ENCODE measurements around the gene BCL7A.

Gene BCL7A

DNA sequence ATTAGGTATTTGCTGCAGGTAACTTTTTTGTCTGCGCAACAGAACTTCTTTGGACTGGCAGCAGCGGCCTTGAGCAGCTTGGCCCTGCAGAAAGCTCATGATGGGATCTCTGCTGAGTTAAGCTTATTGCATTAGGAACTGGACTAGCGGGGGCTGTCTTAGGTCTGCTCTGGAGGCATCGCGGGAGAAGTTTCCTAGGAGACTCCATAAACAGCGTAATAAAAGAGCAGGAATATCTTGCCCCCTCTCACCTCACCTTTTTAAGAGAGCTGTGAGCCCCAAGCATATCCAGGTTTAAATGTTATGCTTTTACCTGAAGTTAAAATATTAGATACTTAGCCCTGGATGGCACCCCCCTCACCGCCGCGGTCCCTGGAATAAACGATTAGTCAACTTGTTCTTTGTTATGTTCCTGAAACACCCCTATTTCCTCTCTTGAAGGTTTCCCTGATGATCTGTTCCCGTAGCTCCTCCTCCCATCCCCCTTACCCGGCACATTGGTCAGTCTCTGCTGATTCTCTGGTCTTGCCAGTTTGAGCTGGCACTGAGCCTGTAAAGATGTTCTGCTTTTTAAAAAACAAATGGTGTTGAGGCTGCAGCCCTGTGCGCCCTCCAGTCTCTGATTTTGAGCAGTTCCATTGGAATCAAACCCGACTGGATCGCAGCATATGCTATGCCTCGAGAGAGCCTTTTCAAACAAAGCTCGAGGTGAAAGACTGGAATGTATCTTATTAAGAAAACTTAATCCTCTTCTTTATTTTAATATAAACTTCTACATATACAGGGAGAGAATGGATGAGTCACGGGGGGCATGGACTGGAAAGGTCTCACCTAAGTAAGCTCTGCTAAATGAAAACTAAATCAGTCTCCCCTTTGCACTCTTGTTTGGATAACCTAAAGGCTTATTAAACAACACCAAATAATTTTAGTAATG lies 58.7 kb downstream of the BCL7A start:
- DNase-seq = peak; percentile 28

GRCh38 chr12:122081083-122081696 lies 59.5 kb downstream of the BCL7A start:
- no peak for DNase-seq

DNA sequence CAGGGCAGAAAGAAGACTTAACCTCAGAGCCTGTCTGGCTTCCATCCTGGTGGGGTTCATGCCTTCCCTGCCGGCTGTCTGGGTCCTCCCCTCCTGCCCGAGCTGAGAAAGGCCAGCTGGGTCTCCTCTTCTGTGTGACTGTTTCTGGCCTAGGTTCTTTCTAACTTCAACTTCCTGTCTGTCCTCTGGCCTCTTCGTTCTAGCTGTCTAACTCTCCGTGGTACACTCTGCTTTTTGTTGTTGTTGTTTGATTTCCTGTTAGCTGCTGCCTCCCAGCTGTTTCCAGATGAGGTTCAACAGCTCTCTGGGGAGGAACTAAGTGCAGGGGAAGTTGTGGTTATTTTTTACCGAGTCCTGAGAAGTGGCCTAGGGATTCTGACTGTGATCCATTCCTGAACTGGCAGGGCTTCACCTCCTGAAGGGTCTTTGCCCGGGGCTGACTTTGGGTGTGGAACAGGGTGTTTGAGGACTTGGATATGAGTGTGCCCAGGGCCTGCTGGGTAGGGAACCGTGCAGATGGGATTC lies 60.1 kb downstream of the BCL7A start:
- DNase-seq = no peak

GRCh38 chr12:122082621-122083356 lies 61.1 kb downstream of the BCL7A start:
- DNase-seq = no peak

GRCh38 chr12:122084857-122085405 lies 63.2 kb downstream of the BCL7A start:
- no peak for DNase-seq

DNA sequence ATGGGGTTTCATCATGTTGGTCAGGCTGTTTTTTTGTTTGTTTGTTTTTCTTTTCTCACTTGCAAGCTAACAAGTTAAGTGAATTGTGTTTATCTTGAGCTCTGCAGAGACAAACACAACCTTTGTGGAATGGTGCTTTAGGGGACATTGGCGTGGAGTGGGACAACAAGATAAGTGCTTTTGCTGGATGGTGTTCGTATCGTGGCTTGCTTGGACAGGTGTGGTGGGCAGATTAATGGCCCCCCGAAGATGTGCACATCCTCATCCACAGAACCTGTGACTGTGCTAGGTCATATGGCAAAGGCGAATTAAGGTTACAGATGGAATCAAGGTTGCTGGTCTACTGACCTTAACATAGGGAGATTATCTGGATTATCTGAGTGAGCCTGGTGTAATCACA lies 63.9 kb downstream of the BCL7A start:
- no peak for DNase-seq

- no peak for DNase-seq
Observed at GRCh38 chr12:122086116-122086515, 64.4 kb downstream of the BCL7A start.

DNA sequence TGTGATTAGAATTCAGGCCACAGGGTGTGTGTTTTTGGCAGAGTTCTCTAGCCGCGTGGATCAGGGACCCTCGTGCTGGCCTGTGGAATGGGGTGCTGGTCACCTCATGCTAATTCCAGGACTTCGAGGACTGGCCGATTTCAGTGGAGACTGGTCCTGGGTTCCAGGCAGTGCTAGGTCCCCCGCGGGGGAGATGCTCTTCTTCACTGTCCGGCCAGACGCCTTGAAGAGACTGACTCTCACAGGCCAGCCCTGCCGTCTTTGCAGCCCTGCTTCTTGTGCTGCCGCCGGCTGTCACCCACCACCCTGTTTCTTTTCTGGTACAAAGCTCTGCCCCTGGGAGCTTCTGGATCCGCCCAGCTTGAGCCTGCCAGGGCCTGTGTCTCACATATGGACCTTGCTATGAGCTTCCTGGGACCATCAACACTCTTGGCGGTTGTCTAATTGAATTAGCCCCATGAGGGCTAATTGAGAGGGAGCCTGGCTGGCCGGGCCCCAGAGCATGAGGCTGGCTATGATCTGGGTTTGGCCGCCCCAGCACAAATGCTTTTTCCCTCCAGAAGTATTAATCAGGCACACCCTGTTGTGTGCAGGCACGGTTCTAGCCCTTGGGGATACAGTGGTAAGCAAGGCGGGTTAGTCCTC lies 65.1 kb downstream of the BCL7A start:
- peak; percentile 28 for DNase-seq

DNA sequence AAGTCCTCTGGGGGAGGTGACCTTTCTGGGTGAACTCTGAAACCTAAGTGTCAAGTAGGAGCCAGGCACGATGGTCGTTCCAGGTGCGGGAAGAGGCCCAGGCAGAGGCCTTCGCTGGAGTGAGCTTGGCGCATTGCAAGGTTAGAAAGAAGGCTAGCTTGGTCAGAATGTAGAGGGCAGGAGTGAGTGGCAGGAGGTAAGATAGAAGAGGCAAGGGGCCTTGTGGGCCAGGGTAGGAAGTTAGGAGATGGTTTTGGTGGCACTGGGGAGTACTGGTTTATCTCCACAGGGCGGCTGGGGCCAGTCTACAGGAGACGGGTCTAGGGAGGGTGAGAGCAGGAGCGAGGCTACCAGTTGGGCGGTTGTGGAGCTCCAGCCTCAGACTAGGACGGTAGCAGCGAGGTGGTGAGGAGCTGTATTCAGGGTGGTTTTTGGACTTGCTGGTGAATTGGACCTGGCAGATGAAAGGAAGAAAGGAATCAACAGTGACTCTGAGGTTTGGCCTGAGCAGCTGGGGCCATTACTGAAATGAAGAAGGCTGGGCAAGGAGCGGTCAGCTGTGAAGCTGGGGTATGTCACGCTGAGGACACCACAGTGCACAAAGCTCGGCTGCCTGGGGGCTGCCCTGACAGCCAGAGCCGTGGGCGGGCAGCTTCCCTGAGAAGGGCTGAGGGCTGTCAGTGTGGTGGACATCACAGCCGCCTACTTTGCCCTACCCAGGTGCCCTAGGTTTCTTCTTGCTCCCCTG lies 65.9 kb downstream of the BCL7A start:
- no peak for DNase-seq

DNA sequence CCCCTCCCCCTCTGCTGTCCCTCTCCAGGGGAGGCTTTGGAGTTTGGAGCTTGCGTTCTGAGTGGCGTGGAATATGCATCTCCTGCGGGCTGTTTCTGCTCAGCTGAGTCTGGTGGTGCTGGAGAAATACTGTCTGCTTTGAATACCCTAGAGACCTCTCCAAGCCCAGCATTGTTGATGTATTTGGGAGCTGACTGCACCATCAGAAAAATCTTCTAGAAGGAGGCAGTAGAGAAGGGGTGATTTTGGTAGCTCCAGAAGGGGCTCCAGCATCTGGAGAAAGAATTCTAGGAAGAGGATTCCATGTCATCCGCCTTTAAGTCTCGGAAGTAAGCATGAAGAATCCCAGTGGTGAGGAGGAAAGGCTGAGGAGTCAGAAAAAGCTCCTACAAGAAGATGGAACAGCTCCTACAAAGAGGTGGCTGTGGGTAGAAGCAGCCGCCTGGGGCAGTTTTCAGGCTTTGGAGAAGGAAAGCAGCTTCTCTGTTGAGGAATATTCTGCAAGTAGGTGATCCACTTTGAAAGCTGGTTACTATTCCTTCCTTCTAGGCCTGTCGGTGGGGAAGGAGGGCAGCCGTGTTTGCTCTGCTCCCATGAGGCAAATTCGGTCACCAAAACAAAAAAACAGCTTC lies 66.6 kb downstream of the BCL7A start:
- no peak for DNase-seq

DNA sequence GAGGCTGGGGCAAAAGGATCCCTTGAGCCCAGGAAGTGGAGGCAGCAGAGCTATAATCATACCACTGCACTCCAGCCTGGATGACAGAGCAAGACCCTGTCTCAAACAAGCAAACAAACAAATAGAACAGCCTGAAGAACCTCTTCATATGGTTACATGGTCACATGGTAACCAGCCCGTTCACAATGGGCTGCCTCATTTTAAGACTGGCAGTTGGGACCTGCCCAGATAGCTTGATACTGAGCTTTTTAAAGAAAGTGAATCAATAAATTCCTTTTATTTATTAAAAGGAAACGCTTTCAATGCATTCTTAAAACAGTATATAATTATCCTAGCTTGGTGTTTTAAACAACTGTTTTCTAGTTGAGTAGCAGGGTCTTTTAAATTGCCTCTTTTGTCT lies 67.4 kb downstream of the BCL7A start:
- no peak for DNase-seq

- DNase-seq = no peak
Observed at GRCh38 chr12:122090759-122091515, 69.3 kb downstream of the BCL7A start.

GRCh38 chr12:122093098-122093883 lies 71.6 kb downstream of the BCL7A start:
- DNase-seq = no peak

DNA sequence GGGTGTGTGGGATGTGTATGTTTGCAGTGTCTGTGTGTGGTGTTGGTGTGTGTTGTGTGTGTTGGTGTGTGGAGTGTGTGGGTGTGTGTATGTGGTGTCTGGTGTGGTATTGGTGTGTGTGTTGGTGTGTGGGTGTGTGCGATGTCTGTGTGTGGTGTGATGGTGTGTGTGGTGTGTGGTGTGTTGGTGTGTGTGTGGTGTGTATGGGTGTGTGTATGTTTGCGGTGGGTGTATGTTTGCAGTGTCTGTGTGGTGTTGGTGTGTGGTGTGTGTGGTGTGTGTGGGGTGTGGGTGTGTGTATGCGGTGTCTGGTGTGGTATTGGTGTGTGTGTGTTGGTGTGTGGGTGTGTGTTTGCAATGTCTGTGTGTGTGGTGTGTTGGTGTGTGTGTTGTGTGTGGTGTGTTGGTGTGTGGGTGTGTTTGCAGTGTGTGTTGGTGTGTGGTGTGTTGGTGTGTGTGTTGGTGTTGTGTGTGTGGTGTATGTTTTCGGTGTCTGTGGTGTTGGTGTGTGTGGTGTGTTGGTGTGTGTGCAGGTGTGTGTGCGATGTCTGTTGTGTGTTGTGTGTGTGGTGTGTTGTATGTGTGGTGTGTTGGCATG lies 72.6 kb downstream of the BCL7A start:
- no peak for DNase-seq

GRCh38 chr12:122094735-122095631 lies 73.3 kb downstream of the BCL7A start:
- DNase-seq = peak; percentile 29

GRCh38 chr12:122096014-122096413 lies 74.3 kb downstream of the BCL7A start:
- no peak for DNase-seq

DNA sequence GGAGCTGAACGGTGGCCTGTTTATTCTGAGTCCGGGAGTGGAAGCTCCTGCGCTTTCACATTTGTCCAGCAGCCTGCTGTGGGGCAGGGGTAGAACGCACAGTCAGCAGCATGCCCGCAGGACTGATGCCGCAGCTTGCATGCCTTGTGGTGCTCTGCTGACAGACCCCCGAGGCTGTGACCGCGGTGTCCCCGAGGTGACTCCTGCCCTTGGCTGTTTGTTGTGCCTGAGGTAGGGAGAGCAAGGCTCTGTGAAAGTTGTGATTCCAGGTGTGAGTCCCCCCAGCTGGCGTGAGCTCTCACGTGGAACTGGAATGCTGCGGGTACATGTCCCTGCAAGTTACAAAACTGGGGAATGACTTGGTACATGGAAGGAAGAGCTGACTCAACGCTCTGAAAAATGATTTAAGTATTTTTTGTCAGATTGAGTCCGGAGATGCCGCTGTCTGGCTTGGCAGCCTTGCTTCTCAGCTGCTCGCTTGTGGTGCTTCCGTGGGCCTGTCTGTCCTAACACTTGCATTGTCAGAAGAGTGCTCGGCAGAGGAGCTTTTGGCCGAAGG lies 75.0 kb downstream of the BCL7A start:
- DNase-seq = no peak

DNA sequence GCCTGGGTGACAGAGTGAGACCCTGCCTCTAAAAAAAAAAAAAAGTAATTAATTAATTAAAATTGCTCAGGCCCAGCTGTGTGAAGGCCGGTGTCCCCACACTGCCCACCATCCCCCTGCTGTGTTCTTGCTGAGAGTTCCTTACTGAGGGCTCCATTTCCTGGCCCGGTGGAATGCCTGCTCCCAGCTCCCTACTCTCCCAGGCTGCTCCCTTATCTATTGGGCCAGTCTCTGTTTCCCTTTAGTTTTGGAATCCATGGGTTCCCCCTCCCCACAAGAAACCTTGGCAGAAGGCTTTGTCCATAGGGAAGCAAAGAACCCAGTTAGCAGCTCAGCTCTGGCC lies 75.9 kb downstream of the BCL7A start:
- DNase-seq = no peak
